DND-41 (cell line): ENCODE measurements around the gene CDK15.

Experiments
- ATAC-seq: fragments of 200-7000 bp; cut with Tn5 transposase; 3 replicates; pipeline ENCODE4 v1.9.1; 2021; ENCODE audit warnings: low read depth; ENCODE audit not compliant: insufficient read depth
- DNase-seq: peaks from one replicate; pipeline ENCODE4 v3.0.0-alpha.2; 2020
- H2AFZ ChIP-seq: 2 replicates; pipeline ENCODE4 v1.6.0; 2012; ENCODE audit warnings: low read depth, low read length
- H3K27ac ChIP-seq: 2 replicates; pipeline ENCODE4 v1.5.1; 2012; ENCODE audit warnings: low read length, inconsistent platforms
- H3K27me3 ChIP-seq: fragments of 200-600 bp; sonication (generic); 2 replicates; pipeline ENCODE4 v1.6.0; 2012; ENCODE audit warnings: low read length, mild to moderate bottlenecking, inconsistent platforms; ENCODE audit not compliant: insufficient read depth, poor library complexity
- H3K36me3 ChIP-seq: 2 replicates; pipeline ENCODE4 v1.5.1; 2012; ENCODE audit warnings: low read length, inconsistent platforms; ENCODE audit not compliant: insufficient read depth
- H3K4me1 ChIP-seq: 2 replicates; pipeline ENCODE4 v1.5.1; 2012; ENCODE audit warnings: mild to moderate bottlenecking, low read length; ENCODE audit not compliant: insufficient read depth
- H3K4me2 ChIP-seq: 2 replicates; pipeline ENCODE4 v1.6.0; 2012; ENCODE audit warnings: mild to moderate bottlenecking, moderate library complexity, low read length, inconsistent platforms; ENCODE audit not compliant: insufficient read depth
- H3K4me3 ChIP-seq, 2 experiments: fragments of 200-600 bp in 1 of 2; shearing (Covaris generic) in 1 of 2; 2 replicates each; pipeline ENCODE4 v1.5.1; 2012 to 2016; ENCODE audit warnings: inconsistent platforms in 2 of 2, low read length in 2 of 2, mild to moderate bottlenecking in 2 of 2, low read depth in 1 of 2, moderate library complexity in 1 of 2
- H3K79me2 ChIP-seq: 2 replicates; pipeline ENCODE4 v1.6.0; 2012; ENCODE audit warnings: low read length, inconsistent platforms; ENCODE audit not compliant: insufficient read depth
- H3K9ac ChIP-seq: 2 replicates; pipeline ENCODE4 v1.6.0; 2012; ENCODE audit warnings: low read depth, mild to moderate bottlenecking, inconsistent platforms, low read length, moderate library complexity
- H3K9me3 ChIP-seq: 2 replicates; pipeline ENCODE4 v1.5.1; 2012; ENCODE audit warnings: low read length, moderate library complexity, mild to moderate bottlenecking, inconsistent platforms; ENCODE audit not compliant: insufficient read depth, severe bottlenecking
- H4K20me1 ChIP-seq: 2 replicates; pipeline ENCODE4 v1.6.0; 2012; ENCODE audit warnings: low read length; ENCODE audit not compliant: insufficient read depth
- EZH2 ChIP-seq: IDR thresholded peaks from 3 replicates; pipeline ENCODE4 v1.6.1; 2012; ENCODE audit warnings: borderline replicate concordance, low read depth, mild to moderate bottlenecking, moderate library complexity, low read length, inconsistent platforms; ENCODE audit not compliant: severe bottlenecking
- TF ChIP-seq, protein P1 (sequence below): IDR thresholded peaks from 2 replicates; pipeline ENCODE4 v1.5.1; 2012; ENCODE audit warnings: borderline replicate concordance, low read length, moderate library complexity, mild to moderate bottlenecking; ENCODE audit not compliant: poor library complexity, severe bottlenecking; ENCODE audit errors: extremely low read depth

The CDK15 gene

DNA sequence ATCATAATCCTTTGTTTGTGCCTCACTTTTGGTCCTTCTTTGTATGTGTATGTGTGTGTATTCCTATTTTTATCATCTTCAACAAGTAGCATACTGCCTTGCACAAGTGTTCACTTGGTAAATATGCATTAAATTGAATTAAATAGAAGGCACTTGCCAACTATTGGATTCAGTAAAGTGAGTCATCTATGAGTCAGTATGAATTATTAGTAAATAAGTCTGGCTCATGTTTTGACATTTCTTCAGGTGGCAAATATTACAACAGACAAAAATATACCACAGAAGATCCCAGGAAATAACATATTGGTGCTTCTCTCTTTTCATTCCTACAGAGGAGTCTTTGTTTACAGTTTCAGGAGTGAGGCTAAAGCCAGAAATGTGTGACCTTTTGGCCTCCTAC lies 84.1 kb downstream of the CDK15 start:
- H3K79me2 ChIP-seq: no peaks in the 10 kb centered on the region
- no peaks in the 10 kb centered on the region for H3K9me3 ChIP-seq
- no peak overlapping the region for H2AFZ ChIP-seq
- ATAC-seq (no peak), DNase-seq (no peak)
- TF ChIP-seq, protein P1, sequence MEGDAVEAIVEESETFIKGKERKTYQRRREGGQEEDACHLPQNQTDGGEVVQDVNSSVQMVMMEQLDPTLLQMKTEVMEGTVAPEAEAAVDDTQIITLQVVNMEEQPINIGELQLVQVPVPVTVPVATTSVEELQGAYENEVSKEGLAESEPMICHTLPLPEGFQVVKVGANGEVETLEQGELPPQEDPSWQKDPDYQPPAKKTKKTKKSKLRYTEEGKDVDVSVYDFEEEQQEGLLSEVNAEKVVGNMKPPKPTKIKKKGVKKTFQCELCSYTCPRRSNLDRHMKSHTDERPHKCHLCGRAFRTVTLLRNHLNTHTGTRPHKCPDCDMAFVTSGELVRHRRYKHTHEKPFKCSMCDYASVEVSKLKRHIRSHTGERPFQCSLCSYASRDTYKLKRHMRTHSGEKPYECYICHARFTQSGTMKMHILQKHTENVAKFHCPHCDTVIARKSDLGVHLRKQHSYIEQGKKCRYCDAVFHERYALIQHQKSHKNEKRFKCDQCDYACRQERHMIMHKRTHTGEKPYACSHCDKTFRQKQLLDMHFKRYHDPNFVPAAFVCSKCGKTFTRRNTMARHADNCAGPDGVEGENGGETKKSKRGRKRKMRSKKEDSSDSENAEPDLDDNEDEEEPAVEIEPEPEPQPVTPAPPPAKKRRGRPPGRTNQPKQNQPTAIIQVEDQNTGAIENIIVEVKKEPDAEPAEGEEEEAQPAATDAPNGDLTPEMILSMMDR: no peak
- TF ChIP-seq EZH2: no peak
- H3K4me2 ChIP-seq: no peak overlapping the region
- no peak overlapping the region for H3K9ac ChIP-seq
- peaks cover 56% of the 10 kb centered on the region for H3K27me3 ChIP-seq
- H3K36me3 ChIP-seq: no peaks in the 10 kb centered on the region
- H3K27ac ChIP-seq: no peak overlapping the region
- no peaks in the 10 kb centered on the region for H3K4me1 ChIP-seq
- H3K4me3 ChIP-seq: no peak overlapping the region
- H4K20me1 ChIP-seq: no peaks in the 10 kb centered on the region

DNA sequence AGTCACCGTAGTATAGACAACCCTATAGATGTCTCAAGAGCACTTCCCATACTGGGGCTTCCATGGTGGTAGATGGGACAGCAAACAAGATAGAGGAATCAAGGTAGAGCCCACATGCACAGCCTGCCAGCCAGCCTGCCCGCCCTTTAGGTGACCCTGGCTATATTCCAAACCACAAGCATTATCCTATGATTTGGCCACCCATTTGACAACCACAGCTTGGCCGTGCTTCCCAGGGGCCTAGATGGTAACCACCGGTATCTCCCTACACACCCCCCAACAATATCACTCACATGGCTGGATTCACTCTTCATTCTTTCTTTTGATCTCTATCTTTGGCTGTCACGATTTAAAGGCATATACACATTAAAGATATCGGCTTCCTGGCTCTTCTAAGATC lies 85.3 kb downstream of the CDK15 start:
- Histone ChIP-seq H3K4me1 (no peaks in the 10 kb centered on the region), H3K79me2 (no peaks in the 10 kb centered on the region), H2AFZ (no peak overlapping the region), H3K27ac (no peak overlapping the region), H3K36me3 (no peaks in the 10 kb centered on the region), H3K27me3 (peaks cover 51% of the 10 kb centered on the region), H4K20me1 (no peaks in the 10 kb centered on the region), H3K9ac (no peak overlapping the region), H3K4me3 (no peak overlapping the region), H3K4me2 (no peak overlapping the region), H3K9me3 (no peaks in the 10 kb centered on the region)
- no peak for DNase-seq
- ATAC-seq: no peak
- TF ChIP-seq EZH2: no peak
- TF ChIP-seq, protein P1: no peak

DNA sequence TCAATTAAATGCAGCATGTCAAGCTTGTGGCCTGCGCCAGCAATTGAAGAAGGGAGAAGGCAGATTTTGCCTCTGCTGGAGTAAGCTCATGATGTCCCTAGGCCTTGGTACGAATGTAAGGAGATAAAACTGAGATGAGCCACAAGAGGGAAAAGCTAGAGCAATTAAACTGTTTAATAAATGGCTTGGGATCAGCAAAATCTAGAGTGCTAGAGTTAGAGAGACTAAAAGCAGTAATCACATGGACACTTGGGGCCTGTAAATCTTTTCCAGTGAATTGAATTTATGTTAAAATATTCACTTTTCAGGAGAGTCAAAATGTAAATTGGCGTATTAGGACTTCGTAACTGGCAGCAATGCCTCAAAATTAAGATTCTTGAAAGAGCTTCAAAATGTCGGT lies 86.2 kb downstream of the CDK15 start:
- H3K4me2 ChIP-seq: no peak overlapping the region
- H3K9me3 ChIP-seq: no peaks in the 10 kb centered on the region
- H3K36me3 ChIP-seq: no peaks in the 10 kb centered on the region
- no peak overlapping the region for H3K27ac ChIP-seq
- no peaks in the 10 kb centered on the region for H3K4me1 ChIP-seq
- DNase-seq: no peak
- TF ChIP-seq EZH2: no peak
- TF ChIP-seq, protein P1: no peak
- H3K79me2 ChIP-seq: no peaks in the 10 kb centered on the region
- no peak overlapping the region for H3K4me3 ChIP-seq
- H2AFZ ChIP-seq: no peak overlapping the region
- H3K9ac ChIP-seq: no peak overlapping the region
- H4K20me1 ChIP-seq: no peaks in the 10 kb centered on the region
- peaks cover 48% of the 10 kb centered on the region for H3K27me3 ChIP-seq
- no peak for ATAC-seq

DNA sequence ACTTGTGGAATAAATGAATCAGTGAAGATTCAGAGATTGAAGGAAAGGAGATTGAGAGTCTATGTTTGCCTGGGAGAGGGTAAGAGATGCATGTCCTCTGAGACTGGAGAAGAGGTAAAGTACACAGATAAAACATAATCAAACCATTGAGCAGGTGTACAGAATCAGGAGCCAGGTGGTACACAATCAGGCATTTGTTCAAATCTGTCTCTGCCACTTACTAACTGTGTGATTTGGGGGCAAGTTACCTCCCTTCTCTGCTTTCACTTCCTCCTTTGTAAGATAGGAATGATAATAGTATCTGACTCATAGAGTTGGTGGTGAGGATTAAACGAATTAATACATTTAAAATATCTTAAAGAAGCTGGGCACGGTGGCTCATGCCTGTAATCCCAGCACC lies 94.0 kb downstream of the CDK15 start:
- Histone ChIP-seq H3K4me2 (no peak overlapping the region), H3K27me3 (peaks cover 7% of the 10 kb centered on the region), H3K9ac (no peak overlapping the region), H3K9me3 (no peaks in the 10 kb centered on the region), H3K79me2 (no peaks in the 10 kb centered on the region), H3K4me3 (no peak overlapping the region), H3K4me1 (no peaks in the 10 kb centered on the region), H3K27ac (no peak overlapping the region), H4K20me1 (no peaks in the 10 kb centered on the region), H2AFZ (no peak overlapping the region), H3K36me3 (no peaks in the 10 kb centered on the region)
- TF ChIP-seq, protein P1: no peak
- no peak for TF ChIP-seq EZH2
- ATAC-seq (no peak), DNase-seq (no peak)
